ENCODE measurements around the gene UCK1.

UCK1 gene

GRCh38 chr9:131530920-131531832 lies at the start of gene UCK1:
TSS of gene UCK1 (minus strand) at chr9:131531263. CDS start at chr9:131531174, 89 bp downstream.
- DNase-seq (ENCODE audit: low read depth in 2 of 2), result peak; percentile 61 to 72

GRCh38 chr9:131580358-131580757 lies 49.3 kb upstream of the UCK1 start:
- no peak for DNase-seq (ENCODE audit: low read depth in 2 of 2)

- no peak for DNase-seq (ENCODE audit: low read depth in 2 of 2)
Observed at GRCh38 chr9:131579789-131580211, 48.7 kb upstream of the UCK1 start.

GRCh38 chr9:131578731-131579504 lies 47.9 kb upstream of the UCK1 start:
- peak; percentile 11 to 28 for DNase-seq (ENCODE audit: low read depth in 2 of 2)

- no peak for DNase-seq (ENCODE audit: low read depth in 2 of 2)
Observed at GRCh38 chr9:131578021-131578420, 47.0 kb upstream of the UCK1 start.

- no peak for DNase-seq (ENCODE audit: low read depth in 2 of 2)
Observed at GRCh38 chr9:131577005-131578000, 46.2 kb upstream of the UCK1 start.

GRCh38 chr9:131575946-131576853 lies 45.1 kb upstream of the UCK1 start:
- DNase-seq (ENCODE audit: low read depth in 2 of 2), result no peak

GRCh38 chr9:131574730-131575640 lies 43.9 kb upstream of the UCK1 start:
- no peak for DNase-seq (ENCODE audit: low read depth in 2 of 2)

GRCh38 chr9:131567910-131568309 lies 36.8 kb upstream of the UCK1 start:
- DNase-seq (ENCODE audit: low read depth in 2 of 2), result no peak

- no peak for DNase-seq (ENCODE audit: low read depth in 2 of 2)
Observed at GRCh38 chr9:131566158-131566557, 35.1 kb upstream of the UCK1 start.

GRCh38 chr9:131565369-131565768 lies 34.3 kb upstream of the UCK1 start:
- no peak for DNase-seq (ENCODE audit: low read depth in 2 of 2)

GRCh38 chr9:131562032-131562959 lies 31.2 kb upstream of the UCK1 start:
- DNase-seq (ENCODE audit: low read depth in 2 of 2), result no peak

GRCh38 chr9:131559421-131560000 lies 28.4 kb upstream of the UCK1 start:
- DNase-seq (ENCODE audit: low read depth in 2 of 2), result no peak

GRCh38 chr9:131557855-131558548 lies 26.9 kb upstream of the UCK1 start:
- no peak for DNase-seq (ENCODE audit: low read depth in 2 of 2)

- DNase-seq (ENCODE audit: low read depth in 2 of 2), result no peak
Observed at GRCh38 chr9:131555841-131556673, 25.0 kb upstream of the UCK1 start.

- no peak for DNase-seq (ENCODE audit: low read depth in 2 of 2)
Observed at GRCh38 chr9:131554843-131555351, 23.8 kb upstream of the UCK1 start.

Measured in stimulated activated CD8-positive, alpha-beta memory T cell treated with anti-CD3 and anti-CD28 coated beads, Interleukin-2, amount 100 ng/mL, for 48 hours (primary cell).